NOMO-1 treated with dmso at 0.1 percent for 144 hours (cell line): Measurements from ENCODE around the gene TUT4.

Source experiments
- DNase-seq: peaks from one replicate; lab custom pipeline; 2025; ENCODE audit not compliant: unreplicated experiment; lab: John Stamatoyannopoulos, UW

TUT4 gene

GRCh38 chr1:52476943-52477342 is 75.9 kb downstream of the TUT4 start:
- DNase-seq: no peak

GRCh38 chr1:52474807-52475206 is 78.1 kb downstream of the TUT4 start:
- DNase-seq: no peak

- DNase-seq: no peak
Observed at GRCh38 chr1:52473039-52473438, 79.9 kb downstream of the TUT4 start.

- DNase-seq: no peak
Observed at GRCh38 chr1:52472384-52472783, 80.5 kb downstream of the TUT4 start.

GRCh38 chr1:52469108-52469507 is 83.8 kb downstream of the TUT4 start:
- DNase-seq: no peak

GRCh38 chr1:52463891-52464290 is 89.0 kb downstream of the TUT4 start:
- no peak for DNase-seq

- no peak for DNase-seq
Observed at GRCh38 chr1:52461821-52462220, 91.1 kb downstream of the TUT4 start.

- no peak for DNase-seq
Observed at GRCh38 chr1:52460694-52461093, 92.2 kb downstream of the TUT4 start.

GRCh38 chr1:52455686-52456085 is 97.2 kb downstream of the TUT4 start:
- DNase-seq: no peak

- no peak for DNase-seq
Observed at GRCh38 chr1:52454779-52455178, 98.1 kb downstream of the TUT4 start.

- DNase-seq: no peak
Observed at GRCh38 chr1:52454127-52454526, 98.8 kb downstream of the TUT4 start.

GRCh38 chr1:52444463-52444862 is 108.4 kb downstream of the TUT4 start:
- DNase-seq: no peak

GRCh38 chr1:52439976-52440375 is 112.9 kb downstream of the TUT4 start:
- DNase-seq: no peak

GRCh38 chr1:52436817-52437216 is 116.1 kb downstream of the TUT4 start:
- DNase-seq: no peak

- no peak for DNase-seq
Observed at GRCh38 chr1:52435650-52436049, 117.2 kb downstream of the TUT4 start.

- DNase-seq: no peak
Observed at GRCh38 chr1:52435211-52435610, 117.7 kb downstream of the TUT4 start.

GRCh38 chr1:52432807-52433206 is 120.1 kb downstream of the TUT4 start:
- no peak for DNase-seq

GRCh38 chr1:52427152-52427551 is 125.7 kb downstream of the TUT4 start:
- no peak for DNase-seq

- DNase-seq: no peak
Observed at GRCh38 chr1:52426371-52426770, 126.5 kb downstream of the TUT4 start.

- DNase-seq: no peak
Observed at GRCh38 chr1:52424813-52425212, 128.1 kb downstream of the TUT4 start.

GRCh38 chr1:52424231-52424636 is 128.7 kb downstream of the TUT4 start:
- DNase-seq: peak; percentile 22

GRCh38 chr1:52423771-52424170 is 129.1 kb downstream of the TUT4 start:
- DNase-seq: no peak

- DNase-seq: no peak
Observed at GRCh38 chr1:52423055-52423454, 129.8 kb downstream of the TUT4 start.

- DNase-seq: no peak
Observed at GRCh38 chr1:52420713-52421112, 132.2 kb downstream of the TUT4 start.
